Osteocyte (in vitro differentiated cells): Measurements from ENCODE around the gene GDPD5. TPM values are rescaled to one million over a fixed set of nuclear protein-coding genes. Genes with fewer than 3 reads are reported as not detected.

Experiments
- DNase-seq: peaks from one replicate; pipeline ENCODE4 v3.0.0; 2021; ENCODE audit warnings: mixed read lengths; ENCODE audit not compliant: unreplicated experiment; ENCODE audit errors: extremely low spot score
- H3K27ac Mint-ChIP-seq: one replicate; pipeline ENCODE4 v1.8.0; 2021; ENCODE audit warnings: mild to moderate bottlenecking, mixed read lengths; ENCODE audit not compliant: unreplicated experiment
- H3K27me3 Mint-ChIP-seq: one replicate; pipeline ENCODE4 v1.8.0; 2021; ENCODE audit warnings: mixed read lengths; ENCODE audit not compliant: unreplicated experiment
- H3K36me3 Mint-ChIP-seq: one replicate; pipeline ENCODE4 v1.8.0; 2021; ENCODE audit warnings: mixed read lengths; ENCODE audit not compliant: unreplicated experiment
- H3K4me1 Mint-ChIP-seq: one replicate; pipeline ENCODE4 v1.8.0; 2021; ENCODE audit warnings: mixed read lengths; ENCODE audit not compliant: unreplicated experiment
- H3K4me3 Mint-ChIP-seq: one replicate; pipeline ENCODE4 v1.8.0; 2021; ENCODE audit warnings: mild to moderate bottlenecking, moderate library complexity, mixed read lengths; ENCODE audit not compliant: unreplicated experiment
- H3K9me3 Mint-ChIP-seq: one replicate; pipeline ENCODE4 v1.8.0; 2021; ENCODE audit warnings: mixed read lengths; ENCODE audit not compliant: unreplicated experiment
- CTCF ChIP-seq: fragments of 200-600 bp; sonication (generic); IDR thresholded peaks from 2 replicates; pipeline ENCODE4 v1.5.0; 2021; ENCODE audit warnings: antibody characterized with exemption, mild to moderate bottlenecking, moderate library complexity
- total RNA-seq: library from RNA; stranded (reverse); gene quantifications from 2 replicates; pipeline ENCODE4 v1.2.1, GENCODE V29; 2021

The GDPD5 gene
- total RNA-seq, 1 donor from 2014 or later = 3.1 TPM

GRCh38 chr11:75432911-75433321, 92.8 kb downstream of the GDPD5 start, which contains the start of gene KLHL35:
KLHL35 (minus strand) TSS chr11:75433203; CDS start chr11:75430629, 2,574 bp downstream.
- DNase-seq = no peak
- no peak for TF ChIP-seq CTCF
- peaks cover 2% of the 10 kb centered on the region for H3K36me3 Mint-ChIP-seq
- H3K4me1 Mint-ChIP-seq = peaks cover 9% of the 10 kb centered on the region
- no peaks in the 10 kb centered on the region for H3K9me3 Mint-ChIP-seq
- no peak within 1 kb of the TSS for H3K27ac Mint-ChIP-seq
- H3K27me3 Mint-ChIP-seq = peaks cover 27% of the 10 kb centered on the region
- H3K4me3 Mint-ChIP-seq = no peak within 1 kb of the TSS

- no peak for DNase-seq
- Mint-ChIP-seq H3K27ac (no peak overlapping the region), H3K4me1 (peaks cover 9% of the 10 kb centered on the region), H3K9me3 (no peaks in the 10 kb centered on the region), H3K36me3 (peaks cover 2% of the 10 kb centered on the region), H3K4me3 (peak overlapping the region; percentile 56), H3K27me3 (peaks cover 27% of the 10 kb centered on the region)
- no peak for TF ChIP-seq CTCF
These were observed 93.9 kb downstream of the GDPD5 start for GRCh38 chr11:75431533-75432525.

GRCh38 chr11:75430714-75431532, 94.8 kb downstream of the GDPD5 start:
- H3K4me1 Mint-ChIP-seq = peaks cover 9% of the 10 kb centered on the region
- no peak for TF ChIP-seq CTCF
- H3K27me3 Mint-ChIP-seq = peaks cover 27% of the 10 kb centered on the region
- H3K9me3 Mint-ChIP-seq = no peaks in the 10 kb centered on the region
- no peak for DNase-seq
- H3K36me3 Mint-ChIP-seq = peaks cover 2% of the 10 kb centered on the region
- H3K27ac Mint-ChIP-seq = no peak overlapping the region
- H3K4me3 Mint-ChIP-seq = peak overlapping the region; percentile 74

- H3K27ac Mint-ChIP-seq = no peak overlapping the region
These were observed 95.6 kb downstream of the GDPD5 start for GRCh38 chr11:75429902-75430713.

More at GRCh38 chr11:75429902-75430713, 95.6 kb downstream of the GDPD5 start:
- peaks cover 27% of the 10 kb centered on the region for H3K27me3 Mint-ChIP-seq
- peak; percentile 90 for DNase-seq
- H3K4me1 Mint-ChIP-seq = peaks cover 9% of the 10 kb centered on the region
- H3K36me3 Mint-ChIP-seq = peaks cover 2% of the 10 kb centered on the region
- no peaks in the 10 kb centered on the region for H3K9me3 Mint-ChIP-seq
- H3K4me3 Mint-ChIP-seq = peak overlapping the region; percentile 74
- no peak for TF ChIP-seq CTCF
